ENCODE measurements around the gene SPIN1. TPM values are rescaled to one million over a fixed set of nuclear protein-coding genes. Genes with fewer than 3 reads are reported as not detected.

Gene SPIN1
- polyA plus RNA-seq, 4 donors = 152 to 198 (median 193) TPM

- DNase-seq (ENCODE audit: low read depth in 4 of 4, low spot score in 3 of 4) = no peak
Observed at GRCh38 chr9:88433583-88434255, 45.5 kb downstream of the SPIN1 start.

DNA sequence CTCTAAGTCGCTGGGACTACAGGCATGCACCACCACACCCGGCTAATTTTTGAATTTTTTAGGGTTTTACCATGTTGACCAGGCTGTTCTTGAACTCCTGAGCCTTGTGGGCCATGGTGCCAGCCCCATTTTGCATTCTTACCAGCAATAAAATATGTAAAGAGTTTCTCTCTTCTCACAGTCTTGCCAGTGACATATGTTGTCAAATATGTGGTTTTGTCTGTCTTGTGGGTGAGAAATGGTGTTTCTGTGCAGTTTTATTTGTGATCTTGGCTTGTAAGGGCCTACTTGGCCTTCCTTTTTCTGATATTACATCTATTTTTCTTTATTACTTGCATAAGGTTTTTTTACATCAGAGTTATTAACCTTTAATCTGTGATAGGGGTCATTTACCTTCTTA is 47.1 kb downstream of the SPIN1 start:
- DNase-seq (ENCODE audit: low read depth in 4 of 4, low spot score in 3 of 4) = no peak

- DNase-seq (ENCODE audit: low read depth in 4 of 4, low spot score in 3 of 4) = no peak
Observed at GRCh38 chr9:88436379-88436778, 48.1 kb downstream of the SPIN1 start.

DNA sequence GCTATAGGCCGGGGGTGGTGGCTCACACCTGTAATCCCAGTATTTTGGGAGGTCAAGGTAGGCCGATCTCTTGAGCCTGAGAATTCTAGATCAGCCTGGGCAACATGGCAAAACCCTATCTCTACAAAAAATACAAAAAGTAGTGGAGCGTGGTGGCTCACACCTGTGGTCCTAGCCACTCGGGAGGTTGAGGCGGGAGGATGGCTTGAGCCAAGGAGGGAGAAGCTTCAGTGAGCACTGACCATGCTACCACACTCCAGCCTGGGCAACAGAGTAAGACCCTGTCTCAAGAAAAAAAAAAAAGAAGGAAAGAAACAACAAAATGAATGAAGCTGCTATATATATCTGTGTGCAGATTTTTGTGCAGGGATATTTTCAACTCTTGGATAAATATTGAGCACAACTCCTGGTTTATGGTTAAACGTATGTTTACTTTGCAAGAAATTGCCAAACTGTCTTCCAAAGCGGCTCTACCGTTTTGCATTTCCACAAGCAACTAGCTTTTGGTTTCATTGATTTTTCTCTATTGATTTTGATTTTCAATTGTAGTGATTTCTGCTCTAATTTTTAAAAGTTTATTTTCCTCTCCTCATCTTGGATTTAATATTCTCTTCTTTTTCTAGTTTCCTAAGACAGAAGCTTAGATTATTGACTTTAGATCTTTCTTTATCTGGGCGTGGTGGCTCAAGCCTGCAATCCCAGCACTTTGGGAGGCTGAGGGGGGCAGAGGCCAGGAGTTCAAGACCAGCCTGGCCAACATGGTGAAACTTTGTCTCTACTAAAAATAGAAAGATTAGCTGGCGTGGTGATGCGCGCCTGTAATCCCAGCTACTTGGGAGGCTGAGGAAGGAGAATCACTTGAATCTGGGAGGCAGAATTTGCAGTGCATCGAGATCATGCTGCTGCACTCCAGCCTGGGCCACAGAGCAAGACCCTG is 49.2 kb downstream of the SPIN1 start:
- DNase-seq (ENCODE audit: low read depth in 4 of 4, low spot score in 3 of 4) = no peak

GRCh38 chr9:88438811-88439210 is 50.6 kb downstream of the SPIN1 start:
- no peak for DNase-seq (ENCODE audit: low read depth in 4 of 4, low spot score in 3 of 4)

DNA sequence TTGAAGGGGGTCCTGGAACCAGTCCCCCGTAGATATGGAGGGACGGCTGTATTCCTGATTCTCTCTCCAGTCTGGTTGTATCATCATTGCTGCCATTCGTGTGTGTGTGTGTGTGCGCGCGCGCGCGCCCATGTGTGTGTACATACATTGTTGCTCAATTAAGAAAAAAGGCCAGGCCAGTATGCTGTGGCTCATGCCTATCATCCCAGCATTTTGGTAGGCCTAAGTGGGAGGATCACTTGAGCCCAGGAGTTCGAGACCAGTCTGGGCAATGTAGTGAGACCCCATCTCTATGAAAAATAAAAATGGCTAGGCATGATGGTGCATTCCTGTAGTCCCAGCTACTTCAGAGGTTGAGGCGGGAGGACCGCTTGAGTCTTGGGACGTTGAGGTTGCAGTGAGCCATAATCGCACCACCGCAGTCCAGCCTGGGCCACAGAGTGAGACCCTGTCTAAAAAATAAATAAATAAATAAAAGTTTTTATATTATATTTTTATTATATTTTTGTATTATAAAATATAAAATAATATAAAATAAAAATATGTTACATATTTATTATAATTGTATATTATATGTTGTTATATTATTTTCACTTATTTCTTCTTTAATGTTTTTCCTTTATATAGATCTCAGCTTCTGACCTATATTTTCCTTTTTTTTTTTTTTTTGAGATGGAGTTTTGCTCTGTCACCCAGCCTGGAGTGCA is 53.2 kb downstream of the SPIN1 start:
- DNase-seq (ENCODE audit: low read depth in 4 of 4, low spot score in 3 of 4) = no peak

DNA sequence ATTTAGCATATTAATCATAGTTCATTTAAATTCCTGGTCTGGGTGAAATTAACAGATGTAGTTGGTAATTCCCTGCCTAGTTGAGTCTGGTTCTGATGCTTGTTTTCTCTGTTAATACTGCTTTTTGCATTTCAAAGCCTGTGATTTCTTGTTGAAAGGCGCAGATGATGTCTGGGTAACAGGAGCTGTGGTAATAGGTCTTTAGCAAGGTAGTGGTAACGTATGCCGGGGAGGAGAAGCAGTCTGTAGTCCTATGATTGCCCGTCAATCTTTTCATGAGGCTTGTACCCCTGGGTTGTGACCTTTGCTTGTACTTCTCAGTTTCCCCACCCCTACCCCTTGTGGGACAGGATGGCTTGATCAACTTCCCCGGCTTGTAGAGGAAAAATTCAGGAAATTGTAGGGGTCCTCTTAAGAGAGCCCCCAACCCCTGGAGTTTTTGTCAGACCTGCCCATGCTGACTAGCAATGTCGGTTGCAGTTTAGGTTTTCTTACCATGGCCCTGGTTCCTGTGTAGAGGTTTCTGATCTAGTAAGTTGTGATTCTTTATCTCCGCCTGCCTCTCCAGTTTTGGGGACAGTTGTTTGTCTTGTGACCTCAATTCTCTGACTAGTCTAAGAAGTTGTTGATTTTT is 55.4 kb downstream of the SPIN1 start:
- no peak for DNase-seq (ENCODE audit: low read depth in 4 of 4, low spot score in 3 of 4)

- no peak for DNase-seq (ENCODE audit: low read depth in 4 of 4, low spot score in 3 of 4)
Observed at GRCh38 chr9:88446728-88447127, 58.5 kb downstream of the SPIN1 start.

- no peak for DNase-seq (ENCODE audit: low read depth in 4 of 4, low spot score in 3 of 4)
Observed at GRCh38 chr9:88447431-88447830, 59.2 kb downstream of the SPIN1 start.

- DNase-seq (ENCODE audit: low read depth in 4 of 4, low spot score in 3 of 4) = no peak
Observed at GRCh38 chr9:88451160-88451559, 62.9 kb downstream of the SPIN1 start.

DNA sequence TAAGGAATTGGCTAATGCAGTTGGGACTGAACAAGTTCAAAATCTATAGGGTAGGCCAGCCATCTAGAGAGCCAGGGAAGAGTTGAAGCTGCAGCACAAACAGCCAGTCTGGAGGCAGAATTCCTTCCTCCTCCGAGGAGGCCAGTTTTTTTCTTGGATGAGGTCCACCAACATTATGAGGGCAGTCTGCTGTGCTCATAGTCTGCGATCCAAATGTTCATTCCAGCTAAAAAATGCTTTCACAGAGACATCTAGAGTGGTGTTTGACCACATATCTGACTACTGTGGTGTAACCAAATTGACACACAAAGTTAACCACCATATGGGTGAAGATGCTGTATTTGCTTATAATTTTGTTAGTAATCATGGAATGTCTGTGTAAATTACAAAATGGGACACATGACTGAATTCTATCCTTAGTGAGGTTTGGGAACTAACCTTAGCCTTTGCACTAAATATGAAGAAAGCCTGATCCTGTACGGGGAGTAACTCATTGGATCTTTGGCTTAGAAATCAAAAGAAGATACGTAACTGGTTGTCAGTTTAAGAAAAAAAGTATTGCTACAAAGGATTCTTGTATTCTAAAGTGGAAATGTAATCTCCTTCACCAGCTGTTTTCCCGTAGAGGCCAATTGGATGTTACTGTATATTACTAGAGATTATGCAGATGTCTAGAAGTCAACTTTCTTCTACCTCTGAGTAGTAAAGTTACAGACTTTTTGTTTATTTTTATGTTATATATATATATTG is 70.6 kb downstream of the SPIN1 start:
- DNase-seq (ENCODE audit: low read depth in 4 of 4, low spot score in 3 of 4) = no peak

GRCh38 chr9:88460587-88461332 is 72.5 kb downstream of the SPIN1 start:
- no peak for DNase-seq (ENCODE audit: low read depth in 4 of 4, low spot score in 3 of 4)

DNA sequence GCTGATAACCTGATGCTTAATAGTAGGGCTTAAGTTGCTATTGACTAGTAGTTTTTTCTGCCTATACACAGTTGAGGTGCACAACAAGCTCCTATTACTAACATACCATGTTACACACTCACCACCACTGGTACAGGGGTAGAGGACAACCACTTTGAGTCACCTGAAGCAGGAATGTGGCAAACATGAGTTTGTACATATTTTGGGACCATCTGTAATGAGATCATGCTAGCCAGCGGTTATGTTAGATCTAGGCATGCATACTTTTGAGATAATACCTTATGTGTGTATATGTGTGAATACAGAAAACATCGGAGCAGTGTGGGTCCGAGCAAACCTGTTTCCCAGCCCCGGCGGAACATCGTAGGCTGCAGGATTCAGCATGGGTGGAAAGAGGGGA is 73.9 kb downstream of the SPIN1 start:
- DNase-seq (ENCODE audit: low read depth in 4 of 4, low spot score in 3 of 4) = no peak

GRCh38 chr9:88464851-88465250 is 76.6 kb downstream of the SPIN1 start:
- no peak for DNase-seq (ENCODE audit: low read depth in 4 of 4, low spot score in 3 of 4)

DNA sequence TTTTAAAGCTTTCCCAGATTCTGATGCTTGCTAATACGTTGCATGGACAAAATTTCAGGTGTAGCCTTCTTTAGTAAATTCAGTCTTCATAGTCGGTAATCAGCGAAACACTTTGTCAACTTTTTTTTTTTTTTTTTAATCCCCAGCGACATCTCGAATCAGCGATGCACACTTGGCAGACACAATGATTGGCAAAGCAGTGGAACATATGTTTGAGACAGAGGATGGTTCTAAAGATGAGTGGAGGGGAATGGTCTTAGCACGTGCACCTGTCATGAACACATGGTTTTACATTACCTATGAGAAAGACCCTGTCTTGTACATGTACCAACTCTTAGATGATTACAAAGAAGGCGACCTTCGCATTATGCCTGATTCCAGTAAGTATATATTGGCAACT is 80.0 kb downstream of the SPIN1 start:
- no peak for DNase-seq (ENCODE audit: low read depth in 4 of 4, low spot score in 3 of 4)

GRCh38 chr9:88476491-88477271 is 88.4 kb downstream of the SPIN1 start:
- no peak for DNase-seq (ENCODE audit: low read depth in 4 of 4, low spot score in 3 of 4)

- no peak for DNase-seq (ENCODE audit: low read depth in 4 of 4, low spot score in 3 of 4)
Observed at GRCh38 chr9:88477300-88477751, 89.1 kb downstream of the SPIN1 start.

- no peak for DNase-seq (ENCODE audit: low read depth in 4 of 4, low spot score in 3 of 4)
Observed at GRCh38 chr9:88478246-88478645, 90.0 kb downstream of the SPIN1 start.

GRCh38 chr9:88481933-88482332 is 93.7 kb downstream of the SPIN1 start:
- DNase-seq (ENCODE audit: low read depth in 4 of 4, low spot score in 3 of 4) = no peak

Measured in right renal pelvis (tissue), 4 donors.